Caco-2 (cell line): ENCODE measurements around the gene RIMKLB. TPM values are rescaled to one million over a fixed set of nuclear protein-coding genes. Genes with fewer than 3 reads are reported as not detected.

ENCODE experiments used
- BruUV-seq: library from RNA; stranded (reverse); fragments of 400-500 nt; replicated peaks from 2 replicates; lab custom pipeline; 2021; lab: Mats Ljungman, UMichigan
- CTCF ChIA-PET: fragments of 300-600 bp; sonication (Branson Sonifier 250); formaldehyde crosslinking; loops from one replicate; lab custom pipeline; 2022; ENCODE audit warnings: antibody characterized with exemption; lab: Charles Lee
- POLR2A ChIA-PET: fragments of 300-600 bp; sonication (Branson Sonifier 250); formaldehyde crosslinking; loops from one replicate; lab custom pipeline; 2022; ENCODE audit warnings: antibody characterized with exemption; lab: Charles Lee
- DNase-seq, 2 experiments: peaks; one replicate each; pipeline versions ENCODE4 v3.0.0 to v3.0.0-alpha.2; 2020 to 2022
- H3K27me3 ChIP-seq: replicated peaks from 2 replicates; pipeline ENCODE4 v1.6.0; 2011; ENCODE audit warnings: low read length; ENCODE audit not compliant: control insufficient read depth, insufficient read depth
- H3K36me3 ChIP-seq: 2 replicates; pipeline ENCODE4 v1.5.1; 2011; ENCODE audit warnings: low read length; ENCODE audit not compliant: control insufficient read depth, insufficient read depth
- H3K4me1 ChIP-seq: fragments of 250-450 bp; sonication (Bioruptor Pico); 2 replicates; pipeline ENCODE4 v1.5.1; 2020; ENCODE audit warnings: mild to moderate bottlenecking
- H3K4me3 ChIP-seq: 2 replicates; pipeline ENCODE4 v1.5.1; 2011; ENCODE audit warnings: low read depth, mild to moderate bottlenecking, control low read depth, low read length
- H3K9me3 ChIP-seq: fragments of 250-450 bp; sonication (Bioruptor Pico); 2 replicates; pipeline ENCODE4 v1.5.1; 2020; ENCODE audit warnings: mild to moderate bottlenecking, moderate library complexity
- H3K27ac Mint-ChIP-seq: one replicate; pipeline ENCODE4 v1.8.0; 2022; ENCODE audit warnings: mixed read lengths; ENCODE audit not compliant: unreplicated experiment
- H3K27me3 Mint-ChIP-seq: one replicate; pipeline ENCODE4 v1.8.0; 2022; ENCODE audit warnings: mixed read lengths; ENCODE audit not compliant: insufficient read depth, unreplicated experiment
- H3K36me3 Mint-ChIP-seq: one replicate; pipeline ENCODE4 v1.8.0; 2022; ENCODE audit warnings: mild to moderate bottlenecking, mixed read lengths; ENCODE audit not compliant: insufficient read depth, unreplicated experiment
- H3K4me1 Mint-ChIP-seq: one replicate; pipeline ENCODE4 v1.8.0; 2022; ENCODE audit warnings: low read depth, mixed read lengths; ENCODE audit not compliant: unreplicated experiment
- H3K4me3 Mint-ChIP-seq: one replicate; pipeline ENCODE4 v1.8.0; 2022; ENCODE audit warnings: mild to moderate bottlenecking, moderate library complexity, mixed read lengths; ENCODE audit not compliant: unreplicated experiment
- H3K9me3 Mint-ChIP-seq: one replicate; pipeline ENCODE4 v1.8.0; 2022; ENCODE audit warnings: mixed read lengths; ENCODE audit not compliant: unreplicated experiment
- CTCF ChIP-seq, 2 experiments: fragments of 200-600 bp in 1 of 2; IDR thresholded peaks; 1 replicate in 1 of 2; 2 replicates in 1 of 2; pipeline versions ENCODE4 v1.5.1 to v1.8.0; 2011 to 2022; ENCODE audit warnings: antibody characterized with exemption in 1 of 2, control low read depth in 1 of 2, inconsistent platforms in 1 of 2, low read depth in 1 of 2, low read length in 1 of 2, mild to moderate bottlenecking in 1 of 2, moderate library complexity in 1 of 2; ENCODE audit not compliant: insufficient read depth in 1 of 2, severe bottlenecking in 1 of 2, unreplicated experiment in 1 of 2
- intact Hi-C: fragments of 100-400 bp; cut with micrococcal nuclease; formaldehyde crosslinking; loops from one replicate; pipeline ENCODE4 v1.10.0; 2022; ENCODE audit not compliant: unreplicated experiment
- total RNA-seq: library from RNA; stranded (reverse); gene quantifications from 2 replicates; pipeline ENCODE4 v1.2.3, GENCODE V29; 2022

The RIMKLB gene
- total RNA-seq, 1 experiment from 2014 or later: 3.3 TPM

DNA sequence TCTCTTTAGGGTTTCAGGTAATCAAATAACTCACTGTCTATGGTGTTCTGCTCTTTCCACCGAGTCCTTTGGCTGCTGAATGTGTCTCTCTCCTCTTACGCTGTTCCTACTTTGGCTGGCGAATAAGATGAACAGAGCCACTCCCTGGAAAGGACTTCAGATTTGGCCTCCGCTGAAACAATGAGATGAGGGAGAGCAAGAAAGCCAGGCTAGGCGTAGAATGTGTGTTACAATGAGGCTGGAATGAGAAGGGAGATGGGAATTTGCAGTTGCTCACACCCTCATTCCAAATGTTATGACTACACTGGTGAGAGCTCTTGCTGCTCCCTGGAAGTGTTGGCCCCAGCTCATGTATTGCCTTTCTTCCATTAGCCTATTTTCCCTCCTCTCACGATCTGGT is 35.2 kb upstream of the RIMKLB start, which contains the start of gene MFAP5:
MFAP5 (minus strand) TSS at position 234 of the 400 bp plus-strand sequence. CDS start 722 bp downstream, outside the sequence.
- no peak for TF ChIP-seq CTCF (IDR thresholded peaks at IDR 0.05; ENCODE audit: insufficient read depth in 1 of 2, low read depth in 1 of 2, low read length in 1 of 2, severe bottlenecking in 1 of 2, unreplicated experiment in 1 of 2)
- no peak for DNase-seq
- Histone ChIP-seq H3K27me3 (peaks cover 2% of the 10 kb centered on the region; the same call in 1 of the 2 replicates), H3K36me3 (no peaks in the 10 kb centered on the region), H3K9me3 (no peaks in the 10 kb centered on the region), H3K4me3 (no peak within 1 kb of the TSS), H3K4me1 (no peaks in the 10 kb centered on the region)
- no TSS peak for BruUV-seq
- Mint-ChIP-seq H3K9me3 (no peaks in the 10 kb centered on the region), H3K27ac (no peak within 1 kb of the TSS), H3K27me3 (peaks cover 9% of the 10 kb centered on the region), H3K36me3 (no peaks in the 10 kb centered on the region), H3K4me3 (no peak within 1 kb of the TSS), H3K4me1 (no peaks in the 10 kb centered on the region)
- ChIA-PET CTCF (no interaction called here), POLR2A (no interaction called here)
- intact Hi-C loops: no loop called here

GRCh38 chr12:8664228-8664913 is 33.4 kb upstream of the RIMKLB start:
- no TSS peak for BruUV-seq
- DNase-seq: no peak
- Mint-ChIP-seq H3K36me3 (no peaks in the 10 kb centered on the region), H3K27me3 (peaks cover 9% of the 10 kb centered on the region), H3K27ac (no peak overlapping the region), H3K4me1 (no peaks in the 10 kb centered on the region), H3K4me3 (no peak overlapping the region), H3K9me3 (peaks cover 5% of the 10 kb centered on the region)
- intact Hi-C loops: no loop called here
- Histone ChIP-seq H3K4me1 (no peaks in the 10 kb centered on the region), H3K27me3 (peaks cover 2% of the 10 kb centered on the region; the same call in 1 of the 2 replicates), H3K9me3 (no peaks in the 10 kb centered on the region), H3K4me3 (no peak overlapping the region), H3K36me3 (no peaks in the 10 kb centered on the region)
- TF ChIP-seq CTCF (IDR thresholded peaks at IDR 0.05; ENCODE audit: insufficient read depth in 1 of 2, low read depth in 1 of 2, low read length in 1 of 2, severe bottlenecking in 1 of 2, unreplicated experiment in 1 of 2): no peak
- POLR2A ChIA-PET: no interaction called here
- CTCF ChIA-PET: interaction anchor here (0.7 kb wide), 1 partner anchor 37 kb away, joined by 3 read pairs; no protein-coding TSS in a partner anchor

- BruUV-seq: no TSS peak
- H3K27me3 Mint-ChIP-seq: peaks cover 9% of the 10 kb centered on the region
- no peak for TF ChIP-seq CTCF (IDR thresholded peaks at IDR 0.05; ENCODE audit: insufficient read depth in 1 of 2, low read depth in 1 of 2, low read length in 1 of 2, severe bottlenecking in 1 of 2, unreplicated experiment in 1 of 2)
- DNase-seq: no peak
- H3K4me3 Mint-ChIP-seq: no peak overlapping the region
- H3K27ac Mint-ChIP-seq: no peak overlapping the region
- no peaks in the 10 kb centered on the region for H3K36me3 Mint-ChIP-seq
- intact Hi-C loops: no loop called here
- H3K9me3 Mint-ChIP-seq: peaks cover 10% of the 10 kb centered on the region
- Histone ChIP-seq H3K4me1 (no peaks in the 10 kb centered on the region), H3K4me3 (no peak overlapping the region), H3K9me3 (no peaks in the 10 kb centered on the region), H3K36me3 (no peaks in the 10 kb centered on the region), H3K27me3 (peaks cover 2% of the 10 kb centered on the region; the same call in 1 of the 2 replicates)
- POLR2A ChIA-PET: no interaction called here
- CTCF ChIA-PET: no interaction called here
- H3K4me1 Mint-ChIP-seq: no peaks in the 10 kb centered on the region
Measured at GRCh38 chr12:8665759-8666158, 32.0 kb upstream of the RIMKLB start.
